ENCODE measurements around the gene ITGB2.
"Not testable (repeated sequence)": the region's sequence is repeated elsewhere in the genome, so short reads cannot be mapped to it uniquely, and the experiment has no call there.

The ITGB2 gene

DNA sequence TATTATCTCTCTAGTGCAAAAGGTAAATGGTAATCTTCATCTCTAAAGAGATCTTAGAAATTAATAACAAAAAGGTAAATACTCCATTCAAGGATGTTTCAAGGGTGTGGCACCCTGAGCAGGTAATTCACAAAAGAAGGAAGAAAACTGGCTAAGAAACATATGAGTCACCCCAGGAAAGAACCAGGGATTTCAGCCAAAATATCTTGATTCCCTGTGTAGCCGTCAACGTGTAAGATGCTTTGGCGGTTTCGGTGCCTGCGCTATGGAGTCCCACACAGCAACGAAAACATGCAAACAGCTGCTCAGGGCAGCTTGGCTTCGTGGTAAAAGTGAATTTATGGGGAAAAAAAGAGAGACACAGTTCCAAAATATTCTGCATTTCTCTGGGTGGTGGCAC lies 3.7 kb downstream of the ITGB2 start:
- H3K4me3 ChIP-seq (ENCODE audit: low read depth, low read length), result no peak overlapping the region
- TF ChIP-seq, protein P1, sequence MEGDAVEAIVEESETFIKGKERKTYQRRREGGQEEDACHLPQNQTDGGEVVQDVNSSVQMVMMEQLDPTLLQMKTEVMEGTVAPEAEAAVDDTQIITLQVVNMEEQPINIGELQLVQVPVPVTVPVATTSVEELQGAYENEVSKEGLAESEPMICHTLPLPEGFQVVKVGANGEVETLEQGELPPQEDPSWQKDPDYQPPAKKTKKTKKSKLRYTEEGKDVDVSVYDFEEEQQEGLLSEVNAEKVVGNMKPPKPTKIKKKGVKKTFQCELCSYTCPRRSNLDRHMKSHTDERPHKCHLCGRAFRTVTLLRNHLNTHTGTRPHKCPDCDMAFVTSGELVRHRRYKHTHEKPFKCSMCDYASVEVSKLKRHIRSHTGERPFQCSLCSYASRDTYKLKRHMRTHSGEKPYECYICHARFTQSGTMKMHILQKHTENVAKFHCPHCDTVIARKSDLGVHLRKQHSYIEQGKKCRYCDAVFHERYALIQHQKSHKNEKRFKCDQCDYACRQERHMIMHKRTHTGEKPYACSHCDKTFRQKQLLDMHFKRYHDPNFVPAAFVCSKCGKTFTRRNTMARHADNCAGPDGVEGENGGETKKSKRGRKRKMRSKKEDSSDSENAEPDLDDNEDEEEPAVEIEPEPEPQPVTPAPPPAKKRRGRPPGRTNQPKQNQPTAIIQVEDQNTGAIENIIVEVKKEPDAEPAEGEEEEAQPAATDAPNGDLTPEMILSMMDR (IDR thresholded peaks at IDR 0.05; ENCODE audit: borderline replicate concordance, insufficient read depth, low read depth, low read length), result no peak

DNA sequence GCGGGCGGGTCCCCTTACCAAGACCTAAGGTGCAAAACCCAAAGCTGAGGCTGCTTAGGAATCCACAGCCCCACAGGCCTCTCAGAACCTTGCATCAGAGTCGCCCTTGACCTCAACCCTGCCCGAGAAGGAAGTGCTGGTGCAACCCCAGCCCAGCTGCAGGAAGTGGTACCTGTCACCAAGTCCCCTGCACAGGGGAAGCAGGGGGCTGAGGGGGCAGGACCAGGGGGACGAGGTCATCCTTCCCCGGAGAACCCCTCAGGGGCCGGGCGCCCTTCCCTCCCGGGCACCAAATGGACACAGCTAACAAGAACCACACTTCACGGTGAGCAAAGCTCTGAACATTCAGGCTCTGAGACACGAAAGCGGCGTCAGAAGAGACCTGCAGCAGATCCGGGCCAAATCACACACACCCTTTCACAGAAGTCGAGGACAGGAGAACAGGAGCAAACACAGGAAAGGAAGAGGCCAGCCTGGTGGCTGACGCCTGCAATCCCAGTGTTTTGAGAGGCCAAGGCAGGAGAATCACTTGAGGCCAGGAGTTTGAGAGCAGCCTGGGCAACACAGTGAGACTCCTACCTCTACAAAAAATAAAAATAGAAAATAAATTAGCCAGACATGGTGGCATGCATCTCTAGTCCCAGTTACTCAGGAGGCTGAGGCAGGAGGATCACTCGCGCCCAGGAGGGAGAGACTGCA lies 6.4 kb downstream of the ITGB2 start:
- no peak overlapping the region for H3K4me3 ChIP-seq (ENCODE audit: low read depth, low read length)
- TF ChIP-seq, protein P1 (IDR thresholded peaks at IDR 0.05; ENCODE audit: borderline replicate concordance, insufficient read depth, low read depth, low read length), result no peak

DNA sequence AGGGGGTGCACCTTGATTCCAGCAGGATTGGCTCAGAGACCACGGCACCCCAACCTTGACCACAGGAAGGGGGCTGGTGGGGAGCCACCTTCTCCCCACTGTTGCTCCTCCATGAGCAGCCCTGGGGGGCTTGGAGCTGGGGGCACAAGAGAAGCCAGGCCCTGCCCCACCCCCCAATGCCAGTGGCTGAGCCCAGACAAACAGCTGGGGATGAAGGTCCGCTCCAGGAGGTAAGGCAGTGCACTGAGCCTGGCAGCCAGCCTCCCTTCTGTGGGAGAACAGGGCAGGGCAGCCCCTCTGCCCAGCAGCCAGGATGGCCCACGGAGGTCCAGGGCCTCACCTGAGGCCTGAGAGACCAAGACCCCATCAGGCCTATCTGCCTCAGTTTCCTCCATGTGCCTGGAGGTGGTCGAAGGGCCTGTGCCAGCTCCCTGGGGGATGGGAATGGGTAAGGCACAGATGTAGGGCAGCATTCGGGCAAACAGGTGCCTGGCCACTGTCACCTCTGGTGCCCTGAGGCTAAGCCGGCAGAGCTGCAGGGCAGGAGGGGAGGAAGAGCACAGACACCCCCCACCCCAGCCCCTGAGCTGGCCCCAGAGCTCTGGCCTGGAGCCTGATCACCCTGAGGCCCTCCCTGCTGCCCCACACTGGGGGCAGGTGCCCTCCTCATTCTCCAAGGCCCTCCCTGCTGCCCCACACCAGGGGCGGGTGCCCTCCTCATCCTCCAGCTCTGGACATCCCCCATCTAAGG lies 7.1 kb downstream of the ITGB2 start:
- TF ChIP-seq, protein P1 (IDR thresholded peaks at IDR 0.05; ENCODE audit: borderline replicate concordance, insufficient read depth, low read depth, low read length), result no peak

DNA sequence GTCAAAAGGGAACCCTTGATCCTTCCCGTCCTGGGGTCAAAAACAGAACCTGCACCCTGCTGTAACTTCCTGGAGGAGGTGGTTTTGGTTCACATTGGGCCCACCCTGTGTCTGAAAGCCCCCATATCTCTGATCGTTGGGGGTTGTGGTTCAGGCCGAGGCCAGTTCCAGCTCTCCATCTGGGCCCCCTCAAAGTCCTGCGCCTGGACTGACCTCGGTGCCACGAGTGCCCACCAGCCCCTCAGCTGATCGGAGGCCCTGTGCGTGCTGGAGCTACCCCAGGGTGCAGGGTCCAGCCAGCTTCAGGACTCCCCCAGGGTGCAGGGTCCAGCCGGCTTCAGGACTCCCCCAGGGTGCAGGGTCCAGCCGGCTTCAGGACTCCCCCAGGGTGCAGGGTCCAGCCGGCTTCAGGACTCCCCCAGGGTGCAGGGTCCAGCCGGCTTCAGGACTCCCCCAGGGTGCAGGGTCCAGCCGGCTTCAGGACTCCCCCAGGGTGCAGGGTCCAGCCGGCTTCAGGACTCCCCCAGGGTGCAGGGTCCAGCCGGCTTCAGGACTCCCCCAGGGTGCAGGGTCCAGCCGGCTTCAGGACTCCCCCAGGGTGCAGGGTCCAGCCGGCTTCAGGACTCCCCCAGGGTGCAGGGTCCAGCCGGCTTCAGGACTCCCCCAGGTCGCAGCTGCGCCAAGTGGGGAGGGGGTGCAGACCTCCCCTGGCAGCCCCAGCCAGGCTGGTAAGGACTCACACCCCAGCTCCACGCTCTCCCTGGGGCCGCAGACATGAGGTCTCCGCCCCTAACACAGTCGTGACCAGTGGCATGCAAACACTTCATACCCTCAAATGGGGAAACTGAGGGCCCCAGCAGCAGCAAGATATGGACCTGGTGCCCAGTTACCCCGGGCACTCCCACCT lies 7.9 kb downstream of the ITGB2 start:
- not testable (repeated sequence) for H3K4me3 ChIP-seq (ENCODE audit: low read depth, low read length)

More for the DNA sequence above, 7.1 kb downstream of the ITGB2 start:
- no peak overlapping the region for H3K4me3 ChIP-seq (ENCODE audit: low read depth, low read length)

DNA sequence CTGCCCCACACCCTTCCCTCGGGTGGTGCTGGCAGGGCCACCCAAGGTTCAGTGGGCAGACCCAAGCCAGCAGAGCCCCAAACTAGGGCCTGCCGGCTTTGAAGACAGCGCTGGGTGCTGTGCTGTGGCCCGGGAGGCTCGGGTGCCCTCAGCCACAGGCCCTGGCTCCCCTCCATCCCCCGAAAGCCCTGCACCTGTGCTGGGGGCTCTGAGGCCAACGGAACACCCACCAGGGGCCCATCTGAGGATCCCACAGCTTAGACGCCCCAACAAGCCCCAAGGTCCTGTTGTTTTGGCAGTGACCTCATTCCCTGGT lies 8.6 kb downstream of the ITGB2 start:
- TF ChIP-seq, protein P1 (IDR thresholded peaks at IDR 0.05; ENCODE audit: borderline replicate concordance, insufficient read depth, low read depth, low read length), result no peak
- no peak overlapping the region for H3K4me3 ChIP-seq (ENCODE audit: low read depth, low read length)

DNA sequence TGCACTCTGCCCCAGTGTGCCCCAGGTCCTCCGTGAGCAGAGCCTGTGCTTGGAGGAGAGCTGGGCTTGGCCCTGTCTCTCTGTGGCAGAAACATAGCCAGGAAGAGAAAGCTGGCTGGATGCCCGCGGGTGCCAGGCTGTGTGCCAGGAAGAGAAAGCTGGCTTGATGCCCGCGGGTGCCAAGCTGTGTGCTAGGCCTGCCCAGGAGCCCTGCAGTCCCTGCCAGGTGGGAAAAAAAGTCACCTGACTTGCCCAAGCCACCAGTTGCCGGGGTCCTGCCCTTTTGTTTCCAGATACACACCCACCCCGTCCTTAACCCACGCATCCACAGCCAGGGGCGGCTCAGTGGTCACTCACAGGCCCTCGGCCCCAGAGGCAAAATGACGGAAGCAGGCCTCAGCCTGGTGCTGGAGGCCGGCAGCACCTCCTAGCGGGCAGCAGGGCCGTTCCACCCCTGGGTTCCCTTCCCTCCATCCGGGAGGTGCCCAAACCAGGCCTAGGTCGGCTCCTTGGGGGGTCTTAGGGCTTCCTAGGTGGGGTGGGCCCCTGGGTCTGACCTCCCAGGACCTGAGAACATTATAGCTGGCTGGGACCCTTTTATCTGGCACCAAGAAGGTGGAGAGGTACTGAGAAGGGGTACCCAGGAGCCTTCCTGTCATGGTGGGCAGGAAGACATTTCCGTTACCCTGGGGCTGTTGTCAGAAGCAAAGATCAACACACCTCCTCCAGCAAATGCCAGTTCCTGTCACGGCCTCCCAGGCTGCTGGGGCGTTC lies 9.1 kb downstream of the ITGB2 start:
- H3K4me3 ChIP-seq (ENCODE audit: low read depth, low read length), result no peak overlapping the region
- TF ChIP-seq, protein P1 (IDR thresholded peaks at IDR 0.05; ENCODE audit: borderline replicate concordance, insufficient read depth, low read depth, low read length), result peak; percentile 71

DNA sequence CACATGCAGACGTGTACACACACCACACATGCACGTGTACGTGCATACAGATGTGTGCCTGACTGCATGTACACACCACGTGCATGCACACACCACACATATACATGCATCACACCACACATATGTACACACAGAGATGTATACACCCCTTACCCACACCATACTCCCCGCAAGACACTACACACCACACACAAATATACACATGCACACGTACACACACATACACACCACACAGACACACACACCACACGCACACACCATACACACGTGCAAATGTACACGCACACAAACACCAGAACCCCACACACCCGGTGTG lies 9.7 kb downstream of the ITGB2 start:
- TF ChIP-seq, protein P1 (IDR thresholded peaks at IDR 0.05; ENCODE audit: borderline replicate concordance, insufficient read depth, low read depth, low read length), result no peak
- H3K4me3 ChIP-seq (ENCODE audit: low read depth, low read length), result no peak overlapping the region
